WI38 (cell line): Measurements from ENCODE around the gene PDGFD.

Experiments
- H3K4me3 ChIP-seq: 2 replicates; pipeline ENCODE4 v1.5.1; 2011; ENCODE audit warnings: low read depth, mild to moderate bottlenecking, control low read depth, low read length
- CTCF ChIP-seq: IDR thresholded peaks from 2 replicates; pipeline ENCODE4 v1.5.1; 2012; ENCODE audit warnings: low read depth, mild to moderate bottlenecking, control low read depth, low read length

PDGFD gene

GRCh38 chr11:104159356-104159755 lies 4.6 kb downstream of the PDGFD start:
- no peak overlapping the region for H3K4me3 ChIP-seq
- no peak for TF ChIP-seq CTCF

GRCh38 chr11:104155375-104155774 lies 8.6 kb downstream of the PDGFD start:
- TF ChIP-seq CTCF, result no peak
- H3K4me3 ChIP-seq, result no peak overlapping the region

- H3K4me3 ChIP-seq, result no peak overlapping the region
- no peak for TF ChIP-seq CTCF
Observed at GRCh38 chr11:104154296-104154695, 9.7 kb downstream of the PDGFD start.

GRCh38 chr11:104152941-104153505 lies 10.9 kb downstream of the PDGFD start:
- no peak for TF ChIP-seq CTCF
- H3K4me3 ChIP-seq, result no peak overlapping the region

- H3K4me3 ChIP-seq, result no peak overlapping the region
- no peak for TF ChIP-seq CTCF
Observed at GRCh38 chr11:104151404-104152204, 12.3 kb downstream of the PDGFD start.

- no peak for TF ChIP-seq CTCF
- no peak overlapping the region for H3K4me3 ChIP-seq
Observed at GRCh38 chr11:104148706-104149105, 15.2 kb downstream of the PDGFD start.

GRCh38 chr11:104148074-104148473 lies 15.9 kb downstream of the PDGFD start:
- no peak for TF ChIP-seq CTCF
- no peak overlapping the region for H3K4me3 ChIP-seq
